Activated CD8-positive, alpha-beta T cell treated with anti-CD3 and anti-CD28 coated beads, Interleukin-2, amount 10 ng/mL, durations not matched to agents 7 days and 5 days (primary cell): Measurements from ENCODE around the gene ZNF384. TPM values are rescaled to one million over a fixed set of nuclear protein-coding genes. Genes with fewer than 3 reads are reported as not detected.

Experiments
- ATAC-seq: fragments of 150-1000 bp; cut with Tn5 transposase; one replicate; pipeline ENCODE4 v1.10.0; 2021; ENCODE audit warnings: moderate library complexity
- CTCF ChIA-PET: fragments of 350-600 bp; sonication (Branson Sonifier 250); formaldehyde crosslinking; loops from one replicate; lab custom pipeline; 2021; ENCODE audit warnings: antibody characterized with exemption; lab: Charles Lee
- POLR2A ChIA-PET: fragments of 350-600 bp; sonication (Branson Sonifier 250); formaldehyde crosslinking; loops from one replicate; lab custom pipeline; 2021; ENCODE audit warnings: antibody characterized with exemption; lab: Charles Lee
- DNase-seq: peaks from one replicate; pipeline ENCODE4 v3.0.0-alpha.2; 2020
- H3K27ac Mint-ChIP-seq: one replicate; pipeline ENCODE4 v1.8.0; 2021; ENCODE audit warnings: mild to moderate bottlenecking, mixed read lengths
- H3K27me3 Mint-ChIP-seq: one replicate; pipeline ENCODE4 v1.8.0; 2021; ENCODE audit warnings: low read depth, mixed read lengths
- H3K36me3 Mint-ChIP-seq: one replicate; pipeline ENCODE4 v1.8.0; 2021; ENCODE audit warnings: low read depth, mixed read lengths
- H3K4me1 Mint-ChIP-seq: one replicate; pipeline ENCODE4 v1.8.0; 2021; ENCODE audit warnings: low read depth, mixed read lengths
- H3K4me3 Mint-ChIP-seq: one replicate; pipeline ENCODE4 v1.8.0; 2021; ENCODE audit warnings: mild to moderate bottlenecking, mixed read lengths
- H3K9me3 Mint-ChIP-seq: one replicate; pipeline ENCODE4 v1.8.0; 2022; ENCODE audit warnings: mixed read lengths; ENCODE audit not compliant: insufficient read depth
- total RNA-seq, 2 experiments: library from RNA; stranded (reverse); gene quantifications; one replicate each; pipeline ENCODE4 v1.2.3, GENCODE V29; 2021

ZNF384 gene
- total RNA-seq, 2 experiments from 2014 or later: 71.9 to 76.4 TPM

DNA sequence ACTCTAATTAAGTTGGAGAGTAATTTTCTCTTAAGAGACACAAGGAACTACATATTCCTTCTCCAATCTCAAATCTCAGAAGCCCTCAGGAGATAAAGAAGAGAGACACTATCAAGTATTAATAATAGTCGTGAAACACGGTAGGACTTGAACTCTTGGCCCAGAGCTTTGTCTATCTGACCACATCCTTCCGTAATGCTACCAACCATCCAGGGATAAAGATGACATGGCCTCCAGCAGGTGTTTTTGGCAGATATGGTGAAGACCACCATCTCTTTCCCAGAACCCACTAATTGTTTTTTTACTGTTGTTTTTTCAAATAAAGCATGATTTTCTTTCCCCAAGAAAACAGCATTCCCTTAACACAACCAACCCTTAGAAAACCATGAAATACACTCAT is 3.4 kb downstream of the ZNF384 start:
- Mint-ChIP-seq H3K27ac (no peak overlapping the region), H3K4me1 (peaks cover 57% of the 10 kb centered on the region), H3K36me3 (peaks cover 54% of the 10 kb centered on the region)

DNA sequence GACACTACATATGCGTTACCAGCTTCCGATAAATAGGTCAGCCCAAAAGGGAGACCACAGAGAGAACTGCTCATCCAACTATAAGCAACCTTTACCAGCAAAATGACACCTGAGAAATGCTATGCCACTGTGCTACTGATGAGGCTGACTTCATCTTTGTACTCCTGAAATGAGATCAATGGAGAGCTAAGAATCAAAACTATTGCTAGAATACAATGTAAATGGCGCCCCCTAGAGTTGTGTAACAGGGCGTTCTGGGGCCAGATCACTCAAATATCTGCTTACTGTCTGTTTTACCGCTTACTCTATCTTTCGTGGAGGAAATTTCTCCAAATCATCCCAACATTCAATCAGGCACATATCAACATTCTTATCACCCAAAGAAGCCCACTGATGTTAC is 4.6 kb downstream of the ZNF384 start:
- Mint-ChIP-seq H3K27me3 (no peaks in the 10 kb centered on the region), H3K27ac (peak overlapping the region; percentile 61), H3K4me1 (peaks cover 51% of the 10 kb centered on the region), H3K9me3 (no peaks in the 10 kb centered on the region), H3K36me3 (peaks cover 61% of the 10 kb centered on the region), H3K4me3 (no peak overlapping the region)
- POLR2A ChIA-PET: interaction anchor here (0.7 to 1.5 kb wide), 3 partner anchors 15 to 64 kb away, joined by 3 to 4 read pairs (median 4); partner anchors contain the start of gene LPAR5
- CTCF ChIA-PET: interaction anchor here (0.8 to 2.2 kb wide), 31 partner anchors 9 to 261 kb away, joined by 3 to 33 read pairs (median 5); partner anchors contain the start of genes COPS7A and USP5
- ATAC-seq (no peak), DNase-seq (peak; percentile 74)

More for the DNA sequence above, 3.4 kb downstream of the ZNF384 start:
- Mint-ChIP-seq H3K4me3 (no peak overlapping the region), H3K27me3 (no peaks in the 10 kb centered on the region), H3K9me3 (no peaks in the 10 kb centered on the region)
- CTCF ChIA-PET: interaction anchor here (0.9 to 1.6 kb wide), 3 partner anchors 15 to 120 kb away, joined by 3 to 4 read pairs (median 4); no protein-coding TSS in a partner anchor
- POLR2A ChIA-PET: no interaction called here
- ATAC-seq: no peak
- DNase-seq: no peak

DNA sequence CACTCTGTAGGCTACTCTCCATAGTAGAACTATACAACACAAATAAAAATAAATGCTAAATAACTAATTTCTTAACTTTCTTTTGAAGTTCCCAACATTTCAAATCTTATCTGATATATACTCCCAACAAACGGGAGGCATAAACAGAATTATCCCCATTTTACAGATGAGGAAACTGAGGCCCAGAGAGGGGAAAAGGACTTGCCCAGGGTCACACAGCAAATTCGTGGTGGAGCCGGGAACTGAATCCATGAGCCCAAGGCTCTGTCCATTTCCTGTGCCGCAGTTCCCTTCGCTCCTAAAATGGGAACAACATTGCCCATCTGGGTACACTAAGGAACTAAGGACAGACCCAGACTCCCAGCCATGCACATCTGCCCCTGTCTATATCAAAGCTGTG is 12.2 kb downstream of the ZNF384 start:
- DNase-seq: no peak
- H3K27me3 Mint-ChIP-seq: no peaks in the 10 kb centered on the region
- no peak overlapping the region for H3K27ac Mint-ChIP-seq
- no peak for ATAC-seq
- peaks cover 4% of the 10 kb centered on the region for H3K4me1 Mint-ChIP-seq
- ChIA-PET POLR2A (interaction anchor here (1.5 kb wide), 1 partner anchor 12 kb away, joined by 8 read pairs; the partner anchor contains the start of gene ZNF384), CTCF (interaction anchor here (0.9 kb wide), 1 partner anchor 106 kb away, joined by 4 read pairs; no protein-coding TSS in a partner anchor)
- no peaks in the 10 kb centered on the region for H3K9me3 Mint-ChIP-seq
- H3K36me3 Mint-ChIP-seq: peaks cover 70% of the 10 kb centered on the region
- no peak overlapping the region for H3K4me3 Mint-ChIP-seq

DNA sequence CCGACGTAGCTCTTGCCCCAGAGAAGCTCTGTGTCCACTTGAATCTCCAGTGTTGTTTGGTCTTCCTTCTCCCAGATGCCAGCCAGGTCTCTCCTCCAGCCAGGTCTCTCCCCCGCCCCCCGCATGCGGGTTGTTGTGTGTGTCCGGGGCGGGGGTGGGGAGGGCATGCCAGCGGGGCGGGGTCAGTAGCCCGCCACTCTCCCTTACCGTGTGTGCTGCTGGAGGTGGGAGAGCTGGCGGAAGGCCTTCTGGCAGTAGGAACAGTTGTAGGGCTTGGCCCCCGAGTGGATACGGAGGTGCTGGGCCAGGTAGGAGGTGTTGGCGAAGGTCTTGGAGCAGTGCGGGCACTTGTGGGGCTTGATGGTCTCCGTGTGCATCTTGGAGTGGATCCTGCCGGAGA is 17.0 kb downstream of the ZNF384 start:
- Mint-ChIP-seq H3K4me1 (no peaks in the 10 kb centered on the region), H3K27me3 (no peaks in the 10 kb centered on the region), H3K9me3 (no peaks in the 10 kb centered on the region), H3K4me3 (no peak overlapping the region), H3K27ac (no peak overlapping the region), H3K36me3 (peaks cover 76% of the 10 kb centered on the region)
- no peak for ATAC-seq
- DNase-seq: no peak
- CTCF ChIA-PET: interaction anchor here (1.0 kb wide), 1 partner anchor 12 kb away, joined by 3 read pairs; no protein-coding TSS in a partner anchor
- POLR2A ChIA-PET: no interaction called here

DNA sequence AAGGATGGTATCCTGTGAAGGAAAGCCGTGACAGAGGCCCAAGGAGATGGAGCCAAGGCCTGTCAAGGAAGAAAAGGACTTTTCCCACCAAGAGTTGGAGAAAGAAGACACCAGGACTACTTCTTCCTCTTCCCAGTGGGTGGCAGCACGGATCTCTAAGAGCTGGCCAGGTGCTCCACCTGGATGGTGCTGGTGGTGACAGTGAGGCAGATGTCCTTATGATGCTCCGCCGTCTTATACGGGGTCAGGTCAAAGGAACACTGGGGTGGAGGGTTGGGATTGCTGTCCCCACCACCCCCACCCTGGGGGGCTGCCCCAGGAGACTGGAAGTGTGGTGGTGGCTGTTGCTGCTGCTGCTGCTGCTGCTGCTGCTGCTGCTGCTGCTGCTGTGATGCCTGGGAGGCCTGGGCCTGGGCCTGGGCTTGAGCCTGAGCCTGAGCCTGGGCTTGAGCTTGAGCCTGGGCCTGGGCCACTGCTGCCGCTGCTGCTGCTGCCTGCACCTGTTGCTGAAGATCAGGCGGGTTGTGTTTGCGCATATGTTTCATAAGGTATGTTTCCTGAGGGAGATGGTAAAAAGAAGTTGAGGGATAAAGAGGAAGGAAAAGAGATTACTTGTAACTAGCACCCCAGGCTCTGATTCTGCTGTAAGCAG is 21.5 kb downstream of the ZNF384 start:
- Mint-ChIP-seq H3K9me3 (no peaks in the 10 kb centered on the region), H3K36me3 (peaks cover 66% of the 10 kb centered on the region), H3K27ac (peak overlapping the region; percentile 10), H3K4me1 (peaks cover 13% of the 10 kb centered on the region), H3K27me3 (no peaks in the 10 kb centered on the region), H3K4me3 (no peak overlapping the region)
- ATAC-seq (no peak), DNase-seq (no peak)
- ChIA-PET CTCF (interaction anchor here (1.2 to 2.4 kb wide), 2 partner anchors 12 to 17 kb away, joined by 3 to 7 read pairs; no protein-coding TSS in a partner anchor), POLR2A (no interaction called here)

DNA sequence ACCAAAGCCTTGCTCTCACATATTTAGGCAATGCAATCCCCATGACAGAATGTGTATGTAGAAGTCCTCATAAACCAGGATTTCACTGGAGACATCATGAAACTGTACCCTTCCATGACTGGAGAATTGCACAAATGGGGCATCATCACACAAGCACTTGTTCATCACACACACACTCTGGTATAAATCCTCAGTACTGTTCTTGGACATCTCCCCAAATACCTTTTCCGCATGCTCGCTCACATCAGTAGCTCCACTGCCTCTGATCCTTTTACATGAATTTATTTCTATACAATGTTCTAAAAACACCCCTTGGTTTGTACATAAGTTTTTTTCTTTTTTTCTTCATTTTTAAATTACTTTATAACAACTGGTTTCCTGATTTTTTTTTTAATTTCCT is 23.0 kb downstream of the ZNF384 start:
- no peak for ATAC-seq
- H3K4me1 Mint-ChIP-seq: peaks cover 22% of the 10 kb centered on the region
- peaks cover 52% of the 10 kb centered on the region for H3K36me3 Mint-ChIP-seq
- no peak overlapping the region for H3K4me3 Mint-ChIP-seq
- H3K27ac Mint-ChIP-seq: no peak overlapping the region
- ChIA-PET CTCF (interaction anchor here (3.0 kb wide), 1 partner anchor 46 kb away, joined by 12 read pairs; no protein-coding TSS in a partner anchor), POLR2A (no interaction called here)
- no peak for DNase-seq
- H3K9me3 Mint-ChIP-seq: no peaks in the 10 kb centered on the region
- H3K27me3 Mint-ChIP-seq: no peaks in the 10 kb centered on the region

DNA sequence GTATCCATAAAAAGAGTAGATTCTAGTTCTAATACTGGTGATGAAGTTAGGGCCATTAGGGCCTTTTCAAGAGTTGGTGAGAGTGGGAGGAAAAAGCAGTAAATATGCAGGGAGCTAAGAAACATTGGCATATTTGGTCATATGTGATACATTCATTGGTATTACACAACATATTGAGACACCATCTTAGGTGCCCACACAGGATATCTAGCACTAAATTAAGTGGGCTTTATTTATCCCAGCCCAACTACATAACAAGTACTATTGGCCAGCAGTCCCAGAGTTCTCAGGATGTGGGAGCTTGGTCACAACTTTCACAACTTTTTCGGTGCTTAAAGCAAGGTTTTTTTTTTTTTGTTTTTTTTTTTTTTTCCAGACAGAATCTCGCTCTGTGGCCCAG is 24.3 kb downstream of the ZNF384 start:
- no peak for DNase-seq
- H3K27ac Mint-ChIP-seq: peak overlapping the region; percentile 94
- no peak for ATAC-seq
- H3K27me3 Mint-ChIP-seq: no peaks in the 10 kb centered on the region
- H3K4me1 Mint-ChIP-seq: peaks cover 22% of the 10 kb centered on the region
- H3K36me3 Mint-ChIP-seq: peaks cover 41% of the 10 kb centered on the region
- POLR2A ChIA-PET: interaction anchor here (0.6 to 1.7 kb wide), 5 partner anchors 24 to 60 kb away, joined by 3 to 7 read pairs (median 4); partner anchors contain the start of gene ZNF384
- H3K9me3 Mint-ChIP-seq: no peaks in the 10 kb centered on the region
- H3K4me3 Mint-ChIP-seq: no peak overlapping the region
- CTCF ChIA-PET: interaction anchor here (0.7 to 3.0 kb wide), 6 partner anchors 9 to 51 kb away, joined by 3 to 12 read pairs (median 5); partner anchors contain the start of gene ZNF384

DNA sequence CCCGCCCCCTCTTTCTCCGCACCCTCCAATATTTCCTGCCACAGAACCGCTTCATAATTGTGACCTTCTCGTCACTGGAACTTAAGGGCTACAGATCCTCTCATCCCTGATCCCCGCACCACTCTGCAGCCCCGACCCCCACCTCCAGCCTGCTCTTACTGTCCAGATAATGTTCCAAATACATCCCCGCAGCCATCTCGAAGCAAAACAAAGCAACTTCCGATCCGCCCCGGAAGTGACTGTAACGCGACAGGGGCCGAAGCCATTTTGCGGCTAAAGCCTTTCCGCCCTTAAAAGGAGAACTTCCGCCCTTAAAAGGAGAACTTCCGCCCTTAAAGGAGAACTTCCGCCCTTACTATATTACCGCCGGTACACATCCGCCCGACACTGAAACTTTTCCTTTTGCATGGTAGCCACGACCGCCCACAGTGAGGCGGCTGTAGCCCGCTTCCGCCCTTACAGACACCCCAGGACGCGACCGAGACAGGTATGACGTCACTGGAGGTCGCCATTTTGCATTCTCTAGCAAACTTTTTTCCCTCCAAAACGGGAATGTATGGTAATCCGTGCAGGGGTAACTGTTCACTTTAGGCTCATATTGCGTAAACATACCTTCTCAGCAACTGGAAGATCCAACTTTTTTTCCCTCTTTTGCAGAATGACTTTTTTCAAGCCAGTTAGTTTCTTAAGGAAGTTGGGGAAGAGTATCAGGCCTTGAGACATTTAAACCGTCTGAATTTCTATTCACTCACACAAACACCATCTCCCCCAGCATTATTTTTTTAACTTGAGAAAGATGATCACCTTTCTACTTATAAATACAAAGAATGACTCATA is 26.1 kb downstream of the ZNF384 start, which contains the start of gene ING4:
Gene ING4 (minus strand): TSS at position 214 of the 837 bp plus-strand sequence. CDS start 18 bp downstream, at position 196.
- DNase-seq (peak; percentile 99), ATAC-seq (peak; percentile 99)
- peak within 1 kb of the TSS; percentile 86 for H3K4me3 Mint-ChIP-seq
- H3K4me1 Mint-ChIP-seq: peaks cover 22% of the 10 kb centered on the region
- H3K27ac Mint-ChIP-seq: peak within 1 kb of the TSS; percentile 94
- no peaks in the 10 kb centered on the region for H3K27me3 Mint-ChIP-seq
- ChIA-PET POLR2A (interaction anchor here (0.6 to 1.3 kb wide), 3 partner anchors 13 to 28 kb away, joined by 3 to 4 read pairs (median 3); partner anchors contain the start of gene ZNF384), CTCF (interaction anchor here (1.0 to 3.0 kb wide), 6 partner anchors 21 to 125 kb away, joined by 3 to 12 read pairs (median 6); partner anchors contain the start of gene ZNF384)
- H3K9me3 Mint-ChIP-seq: no peaks in the 10 kb centered on the region
- H3K36me3 Mint-ChIP-seq: peaks cover 32% of the 10 kb centered on the region

DNA sequence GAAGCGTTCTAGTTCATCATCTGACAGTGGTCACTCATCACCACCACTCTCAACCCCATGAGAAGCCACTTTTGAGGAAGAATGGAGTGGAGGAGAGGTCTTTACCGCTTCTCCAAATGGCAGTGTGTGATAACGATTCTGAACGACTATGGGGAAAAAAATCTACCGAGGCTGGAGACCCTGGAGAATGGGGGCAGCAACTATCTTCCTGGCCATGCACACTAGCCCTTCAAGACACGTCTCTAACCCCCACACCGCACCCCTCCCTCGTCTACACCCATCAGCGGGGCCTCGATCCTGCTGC is 26.6 kb downstream of the ZNF384 start:
- H3K27me3 Mint-ChIP-seq: no peaks in the 10 kb centered on the region
- H3K36me3 Mint-ChIP-seq: peaks cover 27% of the 10 kb centered on the region
- H3K4me3 Mint-ChIP-seq: peak overlapping the region; percentile 86
- no peaks in the 10 kb centered on the region for H3K9me3 Mint-ChIP-seq
- ChIA-PET POLR2A (interaction anchor here (0.6 to 0.9 kb wide), 2 partner anchors 27 to 57 kb away, joined by 3 read pairs; partner anchors contain the start of gene ZNF384), CTCF (no interaction called here)
- ATAC-seq (peak; percentile 66), DNase-seq (no peak)
- peak overlapping the region; percentile 94 for H3K27ac Mint-ChIP-seq
- peaks cover 22% of the 10 kb centered on the region for H3K4me1 Mint-ChIP-seq

DNA sequence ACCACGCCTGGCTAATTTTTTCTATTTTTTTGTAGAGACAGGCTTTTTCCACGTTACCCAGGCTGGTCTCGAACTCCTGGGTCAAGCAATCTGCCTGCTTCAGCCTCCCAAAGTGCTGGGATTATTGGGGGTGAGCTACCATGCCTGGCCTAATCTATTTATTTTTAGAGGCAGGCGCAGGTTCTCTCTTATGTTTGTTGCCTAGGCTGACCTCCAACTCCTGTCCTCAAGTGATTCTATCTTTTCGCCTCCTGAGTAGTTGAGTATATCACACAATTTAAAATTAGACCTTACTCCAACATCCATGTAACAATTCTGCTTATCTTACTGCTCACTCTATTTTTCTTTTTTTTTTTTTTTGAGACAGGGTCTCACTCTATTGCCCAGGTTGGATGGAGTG is 35.2 kb downstream of the ZNF384 start:
- ATAC-seq: no peak
- H3K27ac Mint-ChIP-seq: no peak overlapping the region
- H3K4me3 Mint-ChIP-seq: no peak overlapping the region
- CTCF ChIA-PET: no interaction called here
- H3K27me3 Mint-ChIP-seq: no peaks in the 10 kb centered on the region
- H3K4me1 Mint-ChIP-seq: no peaks in the 10 kb centered on the region
- POLR2A ChIA-PET: interaction anchor here (1.7 kb wide), 1 partner anchor 18 kb away, joined by 3 read pairs; the partner anchor contains the start of gene LPAR5
- H3K9me3 Mint-ChIP-seq: no peaks in the 10 kb centered on the region
- peaks cover 28% of the 10 kb centered on the region for H3K36me3 Mint-ChIP-seq
- no peak for DNase-seq

DNA sequence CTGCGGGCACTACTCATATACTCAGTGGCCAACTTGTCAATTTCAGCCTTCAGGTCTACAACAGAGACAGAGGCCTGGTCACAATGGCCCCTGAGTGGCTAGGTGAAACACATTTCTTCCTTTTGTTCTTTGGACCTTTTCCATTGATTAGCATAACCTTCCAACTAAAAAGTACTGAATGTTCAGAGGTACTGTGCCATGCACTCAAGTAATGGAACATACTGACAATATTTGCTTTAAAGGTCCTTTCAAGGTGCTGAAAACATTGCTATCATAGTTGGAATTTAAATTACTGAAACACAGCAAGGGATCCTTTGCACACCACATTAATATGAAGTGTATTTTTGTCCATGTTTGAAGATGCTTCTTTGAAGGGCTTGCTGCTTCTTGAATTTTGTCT is 35.8 kb downstream of the ZNF384 start:
- ChIA-PET CTCF (no interaction called here), POLR2A (interaction anchor here (0.6 kb wide), 1 partner anchor 41 kb away, joined by 3 read pairs; no protein-coding TSS in a partner anchor)
- Mint-ChIP-seq H3K9me3 (no peaks in the 10 kb centered on the region), H3K4me1 (no peaks in the 10 kb centered on the region), H3K4me3 (no peak overlapping the region), H3K27me3 (no peaks in the 10 kb centered on the region), H3K36me3 (peaks cover 25% of the 10 kb centered on the region), H3K27ac (no peak overlapping the region)
- ATAC-seq (no peak), DNase-seq (no peak)
